Osteoblast (primary cell): ENCODE results near the gene PRDM11. TPM values are rescaled to one million over a fixed set of nuclear protein-coding genes. Genes with fewer than 3 reads are reported as not detected.

Source experiments
- DNase-seq: peaks from one replicate; pipeline ENCODE4 v3.0.0; 2011; ENCODE audit warnings: low spot score, mixed read lengths; ENCODE audit not compliant: insufficient read length; ENCODE audit errors: missing footprints
- H2AFZ ChIP-seq: 2 replicates; pipeline ENCODE4 v1.6.0; 2011; ENCODE audit warnings: mild to moderate bottlenecking, low read length
- H3K27ac ChIP-seq: 2 replicates; pipeline ENCODE4 v1.5.1; 2011; ENCODE audit warnings: mild to moderate bottlenecking, low read depth, low read length, moderate library complexity
- H3K27me3 ChIP-seq: 2 replicates; pipeline ENCODE4 v1.6.0; 2012; ENCODE audit warnings: mild to moderate bottlenecking, control low read depth, inconsistent platforms, low read length, moderate library complexity; ENCODE audit not compliant: insufficient read depth
- H3K36me3 ChIP-seq: 2 replicates; pipeline ENCODE4 v1.5.1; 2011; ENCODE audit warnings: mild to moderate bottlenecking, low read length, control low read depth, moderate library complexity; ENCODE audit not compliant: insufficient read depth
- H3K4me1 ChIP-seq: 2 replicates; pipeline ENCODE4 v1.5.1; 2011; ENCODE audit warnings: mild to moderate bottlenecking, low read length, control low read depth, moderate library complexity; ENCODE audit not compliant: insufficient read depth
- H3K4me2 ChIP-seq: 2 replicates; pipeline ENCODE4 v1.6.0; 2011; ENCODE audit warnings: mild to moderate bottlenecking, low read length; ENCODE audit not compliant: insufficient read depth
- H3K4me3 ChIP-seq: fragments of 200-600 bp; sonication (generic); 3 replicates; pipeline ENCODE4 v1.5.1; 2012; ENCODE audit warnings: mild to moderate bottlenecking, low read length, inconsistent platforms; ENCODE audit not compliant: insufficient read depth
- H3K79me2 ChIP-seq: 2 replicates; pipeline ENCODE4 v1.6.0; 2012; ENCODE audit warnings: mild to moderate bottlenecking, low read length, control low read depth, inconsistent platforms; ENCODE audit not compliant: insufficient read depth
- H3K9me3 ChIP-seq: 2 replicates; pipeline ENCODE4 v1.5.1; 2011; ENCODE audit warnings: low read depth, low read length, control low read depth
- H4K20me1 ChIP-seq: 2 replicates; pipeline ENCODE4 v1.6.0; 2012; ENCODE audit warnings: mild to moderate bottlenecking, low read length, control low read depth; ENCODE audit not compliant: insufficient read depth
- total RNA-seq: library from RNA; depleted of rRNA; stranded (reverse); fragments of >200 nt; gene quantifications from 2 replicates; pipeline ENCODE4 v1.2.3, GENCODE V29; 2012
- TF ChIP-seq, protein P1 (sequence below): IDR thresholded peaks from 2 replicates; pipeline ENCODE4 v1.5.1; 2011; ENCODE audit warnings: mild to moderate bottlenecking, low read depth, low read length, moderate library complexity; ENCODE audit errors: extremely low read depth

Gene PRDM11
- total RNA-seq, 1 donor, result 5.4 TPM

DNA sequence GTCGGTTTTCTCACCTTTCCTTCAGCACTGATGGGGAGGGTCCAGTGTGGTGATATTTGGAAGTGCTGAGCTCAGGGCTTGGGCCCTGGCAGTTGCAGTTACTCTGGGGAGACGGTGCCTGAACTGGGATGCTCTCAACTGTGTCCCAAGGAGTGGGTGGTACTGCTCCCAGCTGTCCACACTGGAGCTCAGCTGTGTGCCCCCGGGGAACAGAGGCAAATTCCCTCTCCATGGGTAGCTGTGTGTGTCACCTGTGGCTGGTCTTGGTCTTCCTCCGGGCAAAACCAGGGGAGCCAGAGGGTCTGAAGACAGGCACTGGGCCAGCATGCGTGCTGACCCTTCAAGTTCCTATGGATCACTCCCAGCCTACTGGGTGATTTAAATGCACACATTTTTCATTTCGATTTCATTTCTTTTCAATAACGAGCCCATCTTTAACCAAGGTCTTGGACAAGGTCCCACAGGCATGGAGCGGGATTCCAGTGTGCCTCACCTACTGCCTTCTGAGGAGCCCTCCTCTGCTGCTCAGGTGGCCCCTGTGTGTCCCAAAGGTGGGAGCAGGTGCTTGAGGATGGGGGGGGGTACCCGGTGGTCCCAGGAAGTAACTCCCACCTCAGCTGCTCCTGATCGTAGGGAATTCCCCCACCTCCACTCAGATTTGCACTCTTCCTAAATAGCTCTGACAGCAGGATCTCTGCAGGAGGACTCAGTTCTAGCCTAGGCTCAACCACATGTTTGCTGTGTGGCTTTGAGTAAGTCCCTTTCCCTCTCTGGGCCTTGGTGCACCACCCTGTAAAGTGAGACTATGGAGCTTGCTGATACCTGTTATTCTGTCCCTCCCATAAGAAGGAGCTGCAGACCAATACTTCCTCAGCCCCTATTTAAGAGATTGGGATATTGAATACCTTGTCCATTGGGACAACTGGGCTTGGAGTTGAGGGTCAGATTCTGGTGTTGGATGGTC lies 16.8 kb downstream of the PRDM11 start:
- Histone ChIP-seq H3K79me2 (no peaks in the 10 kb centered on the region), H3K9me3 (no peaks in the 10 kb centered on the region), H3K4me1 (peaks cover 8% of the 10 kb centered on the region), H2AFZ (no peak overlapping the region), H4K20me1 (peaks cover 62% of the 10 kb centered on the region), H3K4me2 (no peak overlapping the region), H3K36me3 (no peaks in the 10 kb centered on the region), H3K27ac (no peak overlapping the region), H3K4me3 (no peak overlapping the region), H3K27me3 (peaks cover 2% of the 10 kb centered on the region)
- TF ChIP-seq, protein P1, sequence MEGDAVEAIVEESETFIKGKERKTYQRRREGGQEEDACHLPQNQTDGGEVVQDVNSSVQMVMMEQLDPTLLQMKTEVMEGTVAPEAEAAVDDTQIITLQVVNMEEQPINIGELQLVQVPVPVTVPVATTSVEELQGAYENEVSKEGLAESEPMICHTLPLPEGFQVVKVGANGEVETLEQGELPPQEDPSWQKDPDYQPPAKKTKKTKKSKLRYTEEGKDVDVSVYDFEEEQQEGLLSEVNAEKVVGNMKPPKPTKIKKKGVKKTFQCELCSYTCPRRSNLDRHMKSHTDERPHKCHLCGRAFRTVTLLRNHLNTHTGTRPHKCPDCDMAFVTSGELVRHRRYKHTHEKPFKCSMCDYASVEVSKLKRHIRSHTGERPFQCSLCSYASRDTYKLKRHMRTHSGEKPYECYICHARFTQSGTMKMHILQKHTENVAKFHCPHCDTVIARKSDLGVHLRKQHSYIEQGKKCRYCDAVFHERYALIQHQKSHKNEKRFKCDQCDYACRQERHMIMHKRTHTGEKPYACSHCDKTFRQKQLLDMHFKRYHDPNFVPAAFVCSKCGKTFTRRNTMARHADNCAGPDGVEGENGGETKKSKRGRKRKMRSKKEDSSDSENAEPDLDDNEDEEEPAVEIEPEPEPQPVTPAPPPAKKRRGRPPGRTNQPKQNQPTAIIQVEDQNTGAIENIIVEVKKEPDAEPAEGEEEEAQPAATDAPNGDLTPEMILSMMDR, result no peak
- peak; percentile 31 for DNase-seq

DNA sequence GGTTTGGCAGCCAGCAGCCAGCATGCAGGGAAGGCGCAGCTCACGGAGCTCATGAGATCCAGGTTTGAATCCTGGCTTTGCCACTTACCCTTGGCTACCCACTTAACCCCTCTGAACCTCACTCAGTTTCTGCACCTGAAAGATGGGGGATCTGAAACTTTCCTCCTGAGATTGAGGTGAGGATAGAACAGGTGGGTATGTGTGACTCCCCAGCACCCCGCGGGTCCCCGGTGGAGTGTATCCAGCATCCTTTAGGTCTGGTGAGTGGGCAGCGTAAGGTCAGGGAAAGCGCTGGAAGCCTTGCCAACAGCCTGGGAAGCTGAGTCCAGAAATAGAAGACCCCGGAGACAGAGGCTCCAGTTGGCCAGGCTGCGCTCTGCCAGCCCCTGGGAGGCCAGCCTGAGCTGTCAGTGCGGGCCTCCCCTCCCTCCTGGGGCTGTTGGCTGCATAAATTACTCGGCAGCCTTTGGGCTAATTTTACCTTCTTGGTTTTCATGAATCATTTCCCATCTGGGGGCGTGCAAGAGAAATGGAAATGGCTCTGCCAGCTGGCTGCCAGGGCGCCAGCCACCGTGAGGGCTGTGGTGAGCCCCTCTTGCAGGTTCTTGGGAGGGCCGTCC lies 17.6 kb downstream of the PRDM11 start:
- peaks cover 8% of the 10 kb centered on the region for H3K4me1 ChIP-seq
- no peak overlapping the region for H3K4me3 ChIP-seq
- no peak overlapping the region for H3K27ac ChIP-seq
- H4K20me1 ChIP-seq, result peaks cover 62% of the 10 kb centered on the region
- peak overlapping the region; percentile 10 for H3K4me2 ChIP-seq
- H3K36me3 ChIP-seq, result no peaks in the 10 kb centered on the region
- peak; percentile 97 for DNase-seq
- TF ChIP-seq, protein P1, result no peak
- H2AFZ ChIP-seq, result no peak overlapping the region
- H3K27me3 ChIP-seq, result peaks cover 2% of the 10 kb centered on the region
- H3K79me2 ChIP-seq, result no peaks in the 10 kb centered on the region
- H3K9me3 ChIP-seq, result no peaks in the 10 kb centered on the region

DNA sequence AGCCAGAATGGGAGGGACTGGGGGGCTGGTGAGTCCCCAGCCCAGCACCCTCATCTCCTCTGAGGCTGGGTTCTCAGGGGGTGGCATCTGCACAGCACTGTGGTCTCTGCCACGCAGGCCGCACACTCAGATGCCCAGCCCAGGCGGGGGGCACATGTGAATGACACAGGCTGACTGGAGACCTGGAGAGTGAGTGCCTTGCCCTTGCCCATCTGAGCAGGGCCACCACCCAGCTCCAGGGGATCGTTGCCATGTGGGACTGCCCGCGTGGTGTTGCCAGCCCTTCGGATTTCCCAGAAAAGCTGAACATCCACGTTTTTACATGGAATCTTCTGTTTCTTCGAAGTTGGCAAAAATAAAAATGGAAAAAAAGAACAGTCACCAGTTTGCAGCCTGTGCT lies 18.9 kb downstream of the PRDM11 start:
- H3K27ac ChIP-seq, result no peak overlapping the region
- peak; percentile 57 for DNase-seq
- peaks cover 59% of the 10 kb centered on the region for H4K20me1 ChIP-seq

More for the DNA sequence above, 18.9 kb downstream of the PRDM11 start:
- Histone ChIP-seq H3K36me3 (no peaks in the 10 kb centered on the region), H3K4me2 (no peak overlapping the region), H3K27me3 (peaks cover 2% of the 10 kb centered on the region), H3K9me3 (no peaks in the 10 kb centered on the region), H3K79me2 (no peaks in the 10 kb centered on the region), H2AFZ (no peak overlapping the region), H3K4me1 (peaks cover 13% of the 10 kb centered on the region), H3K4me3 (no peak overlapping the region)
- TF ChIP-seq, protein P1, result no peak
